Measurements from ENCODE around the gene KCTD14. TPM values are rescaled to one million over a fixed set of nuclear protein-coding genes. Genes with fewer than 3 reads are reported as not detected.
"Not testable (repeated sequence)": the region's sequence is repeated elsewhere in the genome, so short reads cannot be mapped to it uniquely, and the experiment has no call there.

The KCTD14 gene
- total RNA-seq, 1 donor from 2014 or later: 0.47 TPM

DNA sequence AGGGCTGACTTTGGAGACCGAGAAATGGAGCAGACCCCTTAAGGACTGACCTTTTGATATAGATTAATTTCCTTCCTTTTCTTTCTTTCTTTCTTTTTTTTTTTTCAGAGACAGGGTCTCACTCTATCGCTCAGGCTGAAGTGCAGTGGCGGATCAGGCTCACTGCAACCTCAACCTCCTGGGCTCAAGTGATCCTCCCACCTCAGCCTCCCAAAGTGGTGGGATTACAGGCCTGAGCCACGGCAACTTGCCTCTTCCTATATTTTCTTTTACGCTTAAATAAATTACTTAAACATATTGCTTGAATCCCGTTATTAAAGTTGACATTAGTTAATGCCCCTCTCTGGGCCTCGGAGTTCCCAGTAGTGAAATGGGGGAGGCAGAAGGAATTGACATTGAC lies 350 bp upstream of the KCTD14 start:
- no peak for DNase-seq (ENCODE audit: low spot score)
- no peak overlapping the region for H3K4me3 Mint-ChIP-seq (ENCODE audit: unreplicated experiment)
- no peaks in the 10 kb centered on the region for H3K36me3 Mint-ChIP-seq (ENCODE audit: low read depth)
- peaks cover 2% of the 10 kb centered on the region for H3K27me3 Mint-ChIP-seq (ENCODE audit: low read depth)
- H3K4me1 Mint-ChIP-seq (ENCODE audit: low read depth): peaks cover 16% of the 10 kb centered on the region
- no peaks in the 10 kb centered on the region for H3K9me3 Mint-ChIP-seq (ENCODE audit: low read depth)
- TF ChIP-seq, protein P1, sequence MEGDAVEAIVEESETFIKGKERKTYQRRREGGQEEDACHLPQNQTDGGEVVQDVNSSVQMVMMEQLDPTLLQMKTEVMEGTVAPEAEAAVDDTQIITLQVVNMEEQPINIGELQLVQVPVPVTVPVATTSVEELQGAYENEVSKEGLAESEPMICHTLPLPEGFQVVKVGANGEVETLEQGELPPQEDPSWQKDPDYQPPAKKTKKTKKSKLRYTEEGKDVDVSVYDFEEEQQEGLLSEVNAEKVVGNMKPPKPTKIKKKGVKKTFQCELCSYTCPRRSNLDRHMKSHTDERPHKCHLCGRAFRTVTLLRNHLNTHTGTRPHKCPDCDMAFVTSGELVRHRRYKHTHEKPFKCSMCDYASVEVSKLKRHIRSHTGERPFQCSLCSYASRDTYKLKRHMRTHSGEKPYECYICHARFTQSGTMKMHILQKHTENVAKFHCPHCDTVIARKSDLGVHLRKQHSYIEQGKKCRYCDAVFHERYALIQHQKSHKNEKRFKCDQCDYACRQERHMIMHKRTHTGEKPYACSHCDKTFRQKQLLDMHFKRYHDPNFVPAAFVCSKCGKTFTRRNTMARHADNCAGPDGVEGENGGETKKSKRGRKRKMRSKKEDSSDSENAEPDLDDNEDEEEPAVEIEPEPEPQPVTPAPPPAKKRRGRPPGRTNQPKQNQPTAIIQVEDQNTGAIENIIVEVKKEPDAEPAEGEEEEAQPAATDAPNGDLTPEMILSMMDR (IDR thresholded peaks at IDR 0.05): no peak
- H3K27ac Mint-ChIP-seq (ENCODE audit: unreplicated experiment): no peak overlapping the region

DNA sequence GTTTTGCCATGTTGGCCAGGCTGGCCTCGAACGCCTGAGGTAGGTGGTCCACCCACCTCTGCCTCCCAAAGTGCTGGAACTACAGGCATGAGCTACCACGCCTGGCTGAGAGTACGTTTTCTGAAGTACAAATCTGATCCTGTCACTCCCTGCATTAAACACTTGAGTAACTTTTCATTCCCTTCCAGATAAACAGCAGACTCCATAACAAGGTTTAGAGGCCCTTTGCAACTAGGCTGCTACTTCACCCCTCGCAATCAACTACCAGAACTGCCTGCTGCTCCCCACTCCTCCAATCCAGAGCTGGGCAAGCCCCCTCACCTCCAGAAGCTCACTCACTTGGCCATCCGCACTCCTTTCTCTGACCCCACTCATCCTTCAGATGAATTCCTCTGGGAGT lies 1.5 kb downstream of the KCTD14 start:
- Mint-ChIP-seq H3K27me3 (ENCODE audit: low read depth) (peaks cover 2% of the 10 kb centered on the region), H3K9me3 (ENCODE audit: low read depth) (no peaks in the 10 kb centered on the region), H3K27ac (ENCODE audit: unreplicated experiment) (no peak overlapping the region), H3K4me1 (ENCODE audit: low read depth) (peaks cover 16% of the 10 kb centered on the region), H3K4me3 (ENCODE audit: unreplicated experiment) (no peak overlapping the region), H3K36me3 (ENCODE audit: low read depth) (no peaks in the 10 kb centered on the region)
- TF ChIP-seq, protein P1 (IDR thresholded peaks at IDR 0.05): no peak
- DNase-seq (ENCODE audit: low spot score): no peak

DNA sequence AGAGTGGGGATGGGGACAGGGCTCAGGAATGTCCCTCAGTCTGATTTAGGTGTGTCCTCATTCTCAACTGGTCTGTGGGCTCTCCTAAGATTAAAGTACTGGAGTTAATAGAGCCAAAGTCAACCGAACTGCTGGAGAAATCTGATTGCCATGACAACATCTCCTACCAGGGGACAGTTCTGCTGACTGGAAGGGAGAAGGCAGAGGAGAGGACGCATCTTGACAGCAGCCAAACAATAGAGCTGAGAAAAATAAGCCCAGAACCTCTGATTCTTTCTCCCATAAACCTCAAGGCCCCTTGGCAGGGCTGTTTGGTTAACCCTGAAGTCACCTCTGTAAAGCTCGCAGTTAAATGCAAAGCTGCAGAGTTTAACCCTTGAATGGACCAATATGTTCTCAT lies 2.8 kb downstream of the KCTD14 start:
- Mint-ChIP-seq H3K27me3 (ENCODE audit: low read depth) (peaks cover 2% of the 10 kb centered on the region), H3K4me1 (ENCODE audit: low read depth) (peaks cover 16% of the 10 kb centered on the region), H3K27ac (ENCODE audit: unreplicated experiment) (peak overlapping the region; percentile 19), H3K9me3 (ENCODE audit: low read depth) (no peaks in the 10 kb centered on the region), H3K36me3 (ENCODE audit: low read depth) (no peaks in the 10 kb centered on the region), H3K4me3 (ENCODE audit: unreplicated experiment) (no peak overlapping the region)
- TF ChIP-seq, protein P1 (IDR thresholded peaks at IDR 0.05): no peak
- DNase-seq (ENCODE audit: low spot score): no peak

DNA sequence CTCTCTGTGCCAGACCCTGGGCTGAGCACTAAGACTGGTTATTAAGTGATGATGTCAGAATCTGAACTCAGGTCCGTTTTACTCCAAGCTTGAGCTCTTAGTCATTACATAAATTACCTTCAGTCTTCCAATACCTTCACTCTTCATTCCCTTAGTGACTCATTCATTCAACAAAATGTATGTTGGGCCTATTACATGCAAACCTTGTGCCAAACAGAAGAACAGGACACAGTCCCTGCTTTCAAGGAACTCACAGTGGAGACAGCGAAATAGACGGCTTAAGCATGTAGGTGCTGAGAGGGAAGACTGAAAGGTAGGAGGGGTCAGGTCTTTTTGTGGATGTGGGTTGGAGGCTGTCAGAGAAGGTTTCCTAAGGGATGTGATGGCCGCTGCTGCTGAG lies 3.3 kb downstream of the KCTD14 start:
- Mint-ChIP-seq H3K27ac (ENCODE audit: unreplicated experiment) (peak overlapping the region; percentile 19), H3K27me3 (ENCODE audit: low read depth) (peaks cover 2% of the 10 kb centered on the region), H3K36me3 (ENCODE audit: low read depth) (no peaks in the 10 kb centered on the region), H3K4me1 (ENCODE audit: low read depth) (peaks cover 16% of the 10 kb centered on the region), H3K9me3 (ENCODE audit: low read depth) (no peaks in the 10 kb centered on the region), H3K4me3 (ENCODE audit: unreplicated experiment) (no peak overlapping the region)
- no peak for DNase-seq (ENCODE audit: low spot score)
- TF ChIP-seq, protein P1 (IDR thresholded peaks at IDR 0.05): no peak

DNA sequence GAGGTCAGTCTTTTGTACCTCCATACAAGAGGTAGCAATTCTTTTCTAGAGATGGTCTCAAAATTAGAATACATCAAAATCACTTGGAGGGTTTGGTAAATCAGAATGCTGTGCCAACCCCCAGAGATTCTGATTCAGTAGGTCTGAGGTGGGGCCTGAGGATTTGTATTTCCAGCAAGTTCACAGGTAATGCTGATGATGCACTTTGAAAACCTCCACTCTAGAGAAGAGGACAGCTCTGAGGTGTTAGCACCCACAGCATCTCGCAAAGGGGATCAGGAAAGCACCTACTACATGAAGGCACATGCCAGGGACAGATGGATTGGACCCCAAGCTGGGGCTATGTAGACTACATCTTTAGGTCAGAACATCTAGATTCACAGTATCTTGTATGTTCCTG lies 7.2 kb downstream of the KCTD14 start:
- no peaks in the 10 kb centered on the region for H3K27me3 Mint-ChIP-seq (ENCODE audit: low read depth)
- H3K4me1 Mint-ChIP-seq (ENCODE audit: low read depth): peaks cover 11% of the 10 kb centered on the region
- H3K4me3 Mint-ChIP-seq (ENCODE audit: unreplicated experiment): no peak overlapping the region
- no peak for DNase-seq (ENCODE audit: low spot score)
- H3K9me3 Mint-ChIP-seq (ENCODE audit: low read depth): no peaks in the 10 kb centered on the region
- no peak overlapping the region for H3K27ac Mint-ChIP-seq (ENCODE audit: unreplicated experiment)
- no peaks in the 10 kb centered on the region for H3K36me3 Mint-ChIP-seq (ENCODE audit: low read depth)
- TF ChIP-seq, protein P1 (IDR thresholded peaks at IDR 0.05): no peak

DNA sequence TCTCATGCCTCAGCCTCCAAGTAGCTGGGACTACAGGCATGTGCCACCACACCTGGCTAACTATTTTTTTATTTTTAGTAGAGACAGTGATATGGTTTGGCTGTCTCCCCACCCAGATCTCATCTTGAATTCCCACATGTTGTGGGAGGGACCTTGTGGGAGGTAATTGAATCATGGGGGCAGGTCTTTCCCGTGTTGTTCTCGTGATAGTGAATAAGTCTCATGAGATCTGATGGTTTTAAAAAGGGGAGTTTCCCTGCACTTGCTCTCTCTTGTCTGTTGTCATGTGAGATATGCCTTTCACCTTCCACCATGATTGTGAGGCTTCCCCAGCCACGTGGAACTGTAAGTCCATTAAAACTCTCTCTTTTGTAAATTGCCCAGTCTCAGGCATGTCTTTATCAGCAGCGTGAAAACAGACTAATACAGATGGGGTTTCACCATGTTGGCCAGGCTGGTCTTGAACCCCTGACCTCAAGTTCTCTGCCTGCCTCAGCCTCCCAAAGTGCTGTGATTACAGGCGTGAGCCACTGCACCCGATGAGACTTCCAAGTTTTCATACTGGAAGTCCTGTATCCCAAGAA lies 8.0 kb downstream of the KCTD14 start:
- H3K4me3 Mint-ChIP-seq (ENCODE audit: unreplicated experiment); DNase-seq (ENCODE audit: low spot score); H3K27ac Mint-ChIP-seq (ENCODE audit: unreplicated experiment); H3K36me3 Mint-ChIP-seq (ENCODE audit: low read depth); H3K27me3 Mint-ChIP-seq (ENCODE audit: low read depth); H3K4me1 Mint-ChIP-seq (ENCODE audit: low read depth); H3K9me3 Mint-ChIP-seq (ENCODE audit: low read depth): not testable (repeated sequence)
